Heart left ventricle (tissue), 16 donors: Measurements from ENCODE around the gene CCR9. TPM values are rescaled to one million over a fixed set of nuclear protein-coding genes. Genes with fewer than 3 reads are reported as not detected.
A peak's percentile ranks its signal among the peaks of the same experiment; 100 is the strongest.

Source experiments
- ATAC-seq, 4 donors: fragments of 200-7000 bp; cut with Tn5 transposase; one replicate each; pipeline ENCODE4 v1.9.1; 2020 to 2022; ENCODE audit warnings: moderate library complexity in 4 of 4, mild to moderate bottlenecking in 3 of 4, moderate number of reproducible peaks in 1 of 4
- DNase-seq, 5 donors: peaks; one replicate each; pipeline ENCODE4 v3.0.0-alpha.2; 2020
- H3K27ac ChIP-seq, 12 donors: fragments of 200-600 bp; sonication (generic) in 4 of 12; one replicate each; pipeline versions ENCODE4 v1.5.0 to v1.8.0; 2016 to 2022; ENCODE audit warnings: mild to moderate bottlenecking in 2 of 12
- H3K27me3 ChIP-seq, 9 donors: fragments of 200-600 bp; sonication (generic) in 2 of 9; one replicate each; pipeline versions ENCODE4 v1.5.1 to v1.8.0; 2016 to 2022; ENCODE audit warnings: mild to moderate bottlenecking in 3 of 9
- H3K36me3 ChIP-seq, 9 donors: fragments of 200-600 bp; sonication (generic) in 2 of 9; one replicate each; pipeline versions ENCODE4 v1.5.0 to v1.8.0; 2018 to 2022; ENCODE audit warnings: mild to moderate bottlenecking in 2 of 9
- H3K4me1 ChIP-seq, 12 donors: fragments of 200-600 bp; sonication (generic) in 4 of 12; one replicate each; pipeline versions ENCODE4 v1.5.0 to v1.8.0; 2016 to 2022; ENCODE audit warnings: mild to moderate bottlenecking in 3 of 12
- H3K4me3 ChIP-seq, 12 donors: fragments of 200-600 bp; sonication (generic) in 4 of 12; one replicate each; pipeline versions ENCODE4 v1.5.0 to v1.8.0; 2017 to 2022; ENCODE audit warnings: mild to moderate bottlenecking in 9 of 12, moderate library complexity in 4 of 12
- H3K9me3 ChIP-seq, 12 donors: fragments of 200-600 bp; sonication (generic) in 4 of 12; one replicate each; pipeline versions ENCODE4 v1.5.0 to v1.8.0; 2016 to 2022; ENCODE audit warnings: mild to moderate bottlenecking in 1 of 12
- CTCF ChIP-seq, 12 donors: fragments of 200-600 bp; sonication (generic) in 4 of 12; IDR thresholded peaks; one replicate each; pipeline versions ENCODE4 v1.5.0 to v1.8.0; 2018 to 2022; ENCODE audit warnings: antibody characterized with exemption in 12 of 12, mild to moderate bottlenecking in 5 of 12
- POLR2A ChIP-seq, 2 donors: fragments of 450-650 bp; IDR thresholded peaks; one replicate each; pipeline ENCODE4 v1.6.1; 2017; ENCODE audit warnings: antibody characterized with exemption in 2 of 2, mild to moderate bottlenecking in 2 of 2, moderate library complexity in 2 of 2
- WGBS, 4 donors: extraction: QIAGEN DNeasy Blood & Tissue Kit in 2 of 4; methylation state at CpG; one replicate each; pipeline versions ENCODE4 v1.1.5 to v1.1.7; 2013 to 2018; 5-methylcytosine and 5-hydroxymethylcytosine counted together
- intact Hi-C, 10 donors: fragments of 100-400 bp; cut with DNase I; formaldehyde crosslinking; loops; one replicate each; pipeline versions ENCODE4 v1.11.1 to v1.14.2; 2022
- polyA plus RNA-seq, 2 donors: library from polyadenylated mRNA; stranded (reverse); fragments of 200-250 nt; gene quantifications; one replicate each; pipeline ENCODE4 v1.2.3, GENCODE V29; 2013
- total RNA-seq, 9 donors: library from RNA; depleted of rRNA in 2 of 9; stranded (reverse); fragments of >200 nt in 2 of 9; fragmentation: NEBNext Ultra II Directional in 3 of 9; extraction: Animal tissue kit (Norgen Biotek cat#: 25700) in 3 of 9; gene quantifications; one replicate each; pipeline versions ENCODE4 v1.1.0 to v1.2.4, GENCODE V29; 2016 to 2023
- donor health status: ischemic (EF 13 %, LVEDD 7.1; RV severe dilation, severe dysfunction).
- donor health status: healthy with polysubstance abuse.
- donor health status: DM: no; HTN: yes; CAD: no.
- donor health status: DM: no; HTN: no; CAD: no.
- donor health status: ischemic (EF 25% LVEDD 6.9; RV normal size, moderate dysfunction).
- donor health status: ischemic (EF 25% LVEDD 5.7; RV mildly dilated, moderate dysfunction).
- donor health status: healthy.
- donor health status: DM: yes; HTN: yes; CAD: no.
- donor health status: ischemic (EF 35%, LVEDD 5.7; RV mildly dilated, moderate dysfunction).
- donor health status: nonischemic (EF 11% LVEDD 7.7; RV severe dilation, severe dysfunction).
- donor health status: DM: yes; HTN: yes; CAD: no.
- donor health status: PGD.
- donor health status: ischemic (EF 29% LVEDD 5.4; RV normal size, mild dysfunction).
- donor health status: nonischemic (EF 23%, LVEDD 6.1; RV moderate dilation, normal function).

CCR9 gene
- total and polyA plus RNA-seq, 11 donors, result 0.03 TPM; not detected in 10

GRCh38 chr3:45948881-45949280, 62.5 kb downstream of the CCR9 start:
- no peak overlapping the region for H3K4me3 ChIP-seq
- WGBS, 4 donors, result 92 to 97% (median 96%) methylated on average over 6 of the region's 6 CpGs
- DNase-seq, result no peak
- H3K4me1 ChIP-seq, result peaks cover 0 to 11% (median 0%) of the 10 kb centered on the region in 12 donors
- TF ChIP-seq POLR2A (IDR thresholded peaks at IDR 0.05) (no peak), CTCF (IDR thresholded peaks at IDR 0.05) (no peak)
- H3K9me3 ChIP-seq, result no peaks in the 10 kb centered on the region
- no peak for ATAC-seq
- H3K27ac ChIP-seq, result peak overlapping the region in 1 of 12 donors; percentile 37
- no peaks in the 10 kb centered on the region for H3K27me3 ChIP-seq
- H3K36me3 ChIP-seq, result peaks cover 3 to 94% (median 91%) of the 10 kb centered on the region in 9 donors
- intact Hi-C loops, result loop anchor here in 1 of 10 donors (10.0 kb wide), 1 partner anchor 426 kb away; the partner anchor contains the start of gene CCR5

GRCh38 chr3:45949432-45949831, 63.1 kb downstream of the CCR9 start:
- intact Hi-C loops, result loop anchor here in 1 of 10 donors (10.0 kb wide), 1 partner anchor 425 kb away; the partner anchor contains the start of gene CCR5
- 83 to 100% (median 90%) methylated on average over 4 of the region's 4 CpGs for WGBS, 4 donors

GRCh38 chr3:45950131-45950530, 63.8 kb downstream of the CCR9 start:
- intact Hi-C loops, result no loop called here
- H3K27me3 ChIP-seq, result no peaks in the 10 kb centered on the region
- DNase-seq, result no peak
- WGBS, 4 donors, result 86 to 100% (median 95%) methylated on average over 1 to 2 of the region's 2 CpGs
- peaks cover 4 to 100% (median 99%) of the 10 kb centered on the region in 9 donors for H3K36me3 ChIP-seq
- H3K9me3 ChIP-seq, result no peaks in the 10 kb centered on the region
- ATAC-seq, result peak in 1 of 4 donors; percentile 26
- TF ChIP-seq CTCF (IDR thresholded peaks at IDR 0.05), result no peak
- TF ChIP-seq POLR2A (IDR thresholded peaks at IDR 0.05), result no peak
- no peak overlapping the region for H3K4me3 ChIP-seq
- H3K27ac ChIP-seq, result peak overlapping the region in 2 of 12 donors; percentile 1 to 70
- H3K4me1 ChIP-seq, result peaks cover 0 to 11% (median 0%) of the 10 kb centered on the region in 12 donors

More at GRCh38 chr3:45949432-45949831, 63.1 kb downstream of the CCR9 start:
- TF ChIP-seq CTCF (IDR thresholded peaks at IDR 0.05) (no peak), POLR2A (IDR thresholded peaks at IDR 0.05) (no peak)
- no peak for ATAC-seq
- Histone ChIP-seq H3K27ac (peak overlapping the region in 2 of 12 donors; percentile 37 to 70), H3K36me3 (peaks cover 4 to 100% (median 97%) of the 10 kb centered on the region in 9 donors), H3K27me3 (no peaks in the 10 kb centered on the region), H3K4me1 (peaks cover 0 to 11% (median 0%) of the 10 kb centered on the region in 12 donors), H3K4me3 (no peak overlapping the region), H3K9me3 (no peaks in the 10 kb centered on the region)
- DNase-seq, result peak in 1 of 5 donors; percentile 47

- H3K27ac ChIP-seq, result peak overlapping the region in 2 of 12 donors; percentile 1 to 70
- no peak for ATAC-seq
Measured at GRCh38 chr3:45950686-45951600, 64.6 kb downstream of the CCR9 start.

More at GRCh38 chr3:45950686-45951600, 64.6 kb downstream of the CCR9 start:
- peak in 1 of 5 donors; percentile 49 for DNase-seq
- Histone ChIP-seq H3K9me3 (no peaks in the 10 kb centered on the region), H3K4me3 (no peak overlapping the region), H3K36me3 (peaks cover 4 to 100% (median 99%) of the 10 kb centered on the region in 9 donors), H3K4me1 (peaks cover 0 to 11% (median 0%) of the 10 kb centered on the region in 12 donors), H3K27me3 (no peaks in the 10 kb centered on the region)
- TF ChIP-seq CTCF (IDR thresholded peaks at IDR 0.05) (no peak), POLR2A (IDR thresholded peaks at IDR 0.05) (no peak)
- WGBS, 4 donors, result 87 to 91% (median 89%) methylated on average over 6 of the region's 6 CpGs
- intact Hi-C loops, result no loop called here
